ENCODE measurements around the gene ANTXR2.
A peak's percentile ranks its signal among the peaks of the same experiment; 100 is the strongest.

ANTXR2 gene

GRCh38 chr4:80071604-80072227 is 1.3 kb downstream of the ANTXR2 start:
- Histone ChIP-seq H3K4me3 (ENCODE audit: low read depth, low read length) (peak overlapping the region; percentile 89), H3K27ac (peak overlapping the region; percentile 93), H3K36me3 (replicated peaks) (peaks cover 26% of the 10 kb centered on the region), H3K27me3 (replicated peaks) (no peaks in the 10 kb centered on the region)
- no peak for DNase-seq
- TF ChIP-seq CTCF (IDR thresholded peaks at IDR 0.05; ENCODE audit: low read depth, low read length, missing control alignments), result no peak
- in situ Hi-C loops (cut with HindIII; ENCODE audit: low pct_ligation_motif_present, low sequenced_read_pairs), result no loop called here

- H3K27ac ChIP-seq, result peak overlapping the region; percentile 17
- peak overlapping the region; percentile 89 for H3K4me3 ChIP-seq (ENCODE audit: low read depth, low read length)
- no peak for TF ChIP-seq CTCF (IDR thresholded peaks at IDR 0.05; ENCODE audit: low read depth, low read length, missing control alignments)
- H3K27me3 ChIP-seq (replicated peaks), result no peaks in the 10 kb centered on the region
- H3K36me3 ChIP-seq (replicated peaks), result peaks cover 32% of the 10 kb centered on the region
- in situ Hi-C loops (cut with HindIII; ENCODE audit: low pct_ligation_motif_present, low sequenced_read_pairs), result no loop called here
- DNase-seq, result no peak
Observed at GRCh38 chr4:80070880-80071603, 2.0 kb downstream of the ANTXR2 start.

GRCh38 chr4:80069837-80070731 is 2.9 kb downstream of the ANTXR2 start:
- in situ Hi-C loops (cut with HindIII; ENCODE audit: low pct_ligation_motif_present, low sequenced_read_pairs), result no loop called here
- H3K36me3 ChIP-seq (replicated peaks), result peaks cover 38% of the 10 kb centered on the region
- no peak for TF ChIP-seq CTCF (IDR thresholded peaks at IDR 0.05; ENCODE audit: low read depth, low read length, missing control alignments)
- no peaks in the 10 kb centered on the region for H3K27me3 ChIP-seq (replicated peaks)
- H3K4me3 ChIP-seq (ENCODE audit: low read depth, low read length), result peak overlapping the region; percentile 89
- H3K27ac ChIP-seq, result peak overlapping the region; percentile 23
- no peak for DNase-seq

- DNase-seq, result no peak
- no peak for TF ChIP-seq CTCF (IDR thresholded peaks at IDR 0.05; ENCODE audit: low read depth, low read length, missing control alignments)
- in situ Hi-C loops (cut with HindIII; ENCODE audit: low pct_ligation_motif_present, low sequenced_read_pairs), result no loop called here
- Histone ChIP-seq H3K36me3 (replicated peaks) (peaks cover 44% of the 10 kb centered on the region), H3K27ac (peak overlapping the region; percentile 23), H3K27me3 (replicated peaks) (no peaks in the 10 kb centered on the region), H3K4me3 (ENCODE audit: low read depth, low read length) (peak overlapping the region; percentile 89)
Observed at GRCh38 chr4:80069108-80069836, 3.8 kb downstream of the ANTXR2 start.

- no peaks in the 10 kb centered on the region for H3K27me3 ChIP-seq (replicated peaks)
- in situ Hi-C loops (cut with HindIII; ENCODE audit: low pct_ligation_motif_present, low sequenced_read_pairs), result no loop called here
- peaks cover 59% of the 10 kb centered on the region for H3K36me3 ChIP-seq (replicated peaks)
- no peak for TF ChIP-seq CTCF (IDR thresholded peaks at IDR 0.05; ENCODE audit: low read depth, low read length, missing control alignments)
- H3K27ac ChIP-seq, result no peak overlapping the region
- no peak overlapping the region for H3K4me3 ChIP-seq (ENCODE audit: low read depth, low read length)
- DNase-seq, result no peak
Observed at GRCh38 chr4:80065601-80066000, 7.4 kb downstream of the ANTXR2 start.
